Esophagus muscularis mucosa (tissue), 3 donors: ENCODE results near the gene DACT2.

Experiments
- POLR2A ChIP-seq: fragments of 450-650 bp; IDR thresholded peaks from one replicate; pipeline ENCODE4 v1.6.1; 2017; ENCODE audit warnings: antibody characterized with exemption, moderate library complexity, mild to moderate bottlenecking, low read depth
- TF ChIP-seq, protein P1 (sequence below), 3 experiments: fragments of 200-600 bp in 2 of 3; fragments of 450-650 bp in 1 of 3; sonication (generic) in 2 of 3; IDR thresholded peaks; one replicate each; pipeline ENCODE4 v1.5.1; 2017 to 2019; ENCODE audit warnings: antibody characterized with exemption in 3 of 3, mild to moderate bottlenecking in 2 of 3, moderate library complexity in 1 of 3

DNA sequence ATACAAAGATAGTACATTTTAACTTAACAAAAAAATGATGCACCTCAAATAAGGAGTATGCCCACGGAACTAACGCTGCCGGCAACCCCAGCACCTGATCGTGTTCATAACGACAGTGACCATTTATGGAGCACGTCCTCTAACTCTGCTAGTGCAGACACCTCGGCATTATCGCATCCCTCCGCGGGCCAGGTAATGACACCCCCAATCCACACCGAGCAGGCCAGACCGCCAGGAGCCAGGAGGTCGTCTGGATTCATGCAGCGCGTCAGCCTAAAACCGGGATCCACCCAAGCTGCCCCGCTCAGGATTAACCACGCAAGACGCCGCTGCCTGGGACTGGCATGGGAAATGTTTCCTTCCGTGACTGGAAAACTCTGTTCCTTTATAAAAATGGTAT, 34.1 kb downstream of the DACT2 start:
- TF ChIP-seq, protein P1, sequence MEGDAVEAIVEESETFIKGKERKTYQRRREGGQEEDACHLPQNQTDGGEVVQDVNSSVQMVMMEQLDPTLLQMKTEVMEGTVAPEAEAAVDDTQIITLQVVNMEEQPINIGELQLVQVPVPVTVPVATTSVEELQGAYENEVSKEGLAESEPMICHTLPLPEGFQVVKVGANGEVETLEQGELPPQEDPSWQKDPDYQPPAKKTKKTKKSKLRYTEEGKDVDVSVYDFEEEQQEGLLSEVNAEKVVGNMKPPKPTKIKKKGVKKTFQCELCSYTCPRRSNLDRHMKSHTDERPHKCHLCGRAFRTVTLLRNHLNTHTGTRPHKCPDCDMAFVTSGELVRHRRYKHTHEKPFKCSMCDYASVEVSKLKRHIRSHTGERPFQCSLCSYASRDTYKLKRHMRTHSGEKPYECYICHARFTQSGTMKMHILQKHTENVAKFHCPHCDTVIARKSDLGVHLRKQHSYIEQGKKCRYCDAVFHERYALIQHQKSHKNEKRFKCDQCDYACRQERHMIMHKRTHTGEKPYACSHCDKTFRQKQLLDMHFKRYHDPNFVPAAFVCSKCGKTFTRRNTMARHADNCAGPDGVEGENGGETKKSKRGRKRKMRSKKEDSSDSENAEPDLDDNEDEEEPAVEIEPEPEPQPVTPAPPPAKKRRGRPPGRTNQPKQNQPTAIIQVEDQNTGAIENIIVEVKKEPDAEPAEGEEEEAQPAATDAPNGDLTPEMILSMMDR (IDR thresholded peaks at IDR 0.05), result no peak
- TF ChIP-seq POLR2A, result no peak
